Stimulated activated CD4-positive, alpha-beta T cell treated with anti-CD3 and anti-CD28 coated beads, Interleukin-1b, Interleukin-23, amount 100 ng/mL, for 48 hours (primary cell): ENCODE measurements around the gene COTL1.

Source experiments
- DNase-seq: peaks from one replicate; pipeline ENCODE4 v3.0.0-alpha.2; 2020

COTL1 gene

DNA sequence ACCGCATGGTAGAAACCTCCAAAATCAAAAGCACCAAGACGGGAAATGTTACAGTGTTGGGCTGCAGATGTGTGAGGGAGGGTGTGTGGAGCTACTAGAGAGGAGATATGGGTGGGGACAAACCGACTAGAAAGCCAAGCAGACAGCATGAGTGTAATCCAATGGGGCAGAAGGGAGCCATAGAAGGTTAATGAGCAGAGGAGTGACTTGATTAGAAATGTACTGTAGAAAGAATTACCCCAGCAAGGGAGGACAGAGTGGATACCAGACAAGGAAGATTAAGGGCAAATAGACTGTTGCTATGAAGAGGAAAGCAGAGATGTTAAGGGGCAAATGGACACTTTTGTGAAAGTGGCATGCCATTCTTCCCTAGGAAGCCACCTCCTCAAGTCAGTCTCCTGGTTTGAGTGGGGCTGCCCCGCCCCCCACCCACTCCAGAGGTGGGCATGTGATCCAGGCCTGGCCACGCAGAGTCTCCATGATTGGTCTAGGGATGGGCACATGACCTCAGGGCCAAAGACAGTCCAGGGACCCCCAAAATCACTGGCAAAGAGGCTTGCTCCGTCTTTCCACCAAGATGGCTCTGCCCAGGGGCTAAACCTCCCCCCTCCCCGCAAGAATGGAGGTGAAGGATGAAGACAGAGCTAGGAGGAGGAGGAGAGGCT, 4.3 kb downstream of the COTL1 start:
- no peak for DNase-seq

- DNase-seq = no peak
Measured at GRCh38 chr16:84612686-84613085, 5.2 kb downstream of the COTL1 start.

DNA sequence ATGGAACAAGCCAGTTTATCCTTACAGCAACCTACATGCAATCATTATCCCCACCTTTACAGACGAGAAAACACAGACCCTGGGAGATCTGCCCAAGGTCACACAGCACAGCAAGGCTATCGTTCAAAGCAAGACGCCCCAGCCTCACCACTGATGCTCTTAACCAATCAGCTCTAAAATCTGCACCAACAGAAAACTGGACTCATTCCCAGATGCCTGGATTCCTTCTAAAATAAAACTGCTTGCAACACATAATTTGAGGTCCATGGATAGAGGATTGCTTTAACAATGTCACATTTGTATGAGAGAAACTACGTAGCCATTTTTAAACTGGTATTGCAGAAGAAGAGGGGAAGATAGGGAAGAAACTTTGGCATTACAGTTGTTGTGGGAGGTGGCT, 6.8 kb downstream of the COTL1 start:
- DNase-seq = no peak

DNA sequence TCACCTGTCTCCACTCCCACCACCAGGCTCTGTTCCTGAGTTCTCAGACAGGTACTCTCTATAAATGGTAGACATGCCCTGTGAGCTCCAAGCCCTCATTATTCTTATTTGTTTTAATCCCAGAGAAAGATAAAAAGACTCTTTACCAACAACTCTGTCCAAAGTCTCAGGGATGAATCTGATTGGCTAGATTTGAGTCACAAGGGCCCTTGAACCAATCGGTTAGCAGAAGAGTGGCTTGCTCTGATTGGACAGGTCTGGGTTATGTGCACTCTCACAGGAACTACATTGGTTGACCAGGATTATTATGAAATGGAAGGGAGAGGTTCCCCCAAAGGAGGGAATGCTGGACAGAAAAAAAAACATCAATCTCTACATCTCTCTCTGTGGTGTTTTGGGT, 7.5 kb downstream of the COTL1 start:
- no peak for DNase-seq

DNA sequence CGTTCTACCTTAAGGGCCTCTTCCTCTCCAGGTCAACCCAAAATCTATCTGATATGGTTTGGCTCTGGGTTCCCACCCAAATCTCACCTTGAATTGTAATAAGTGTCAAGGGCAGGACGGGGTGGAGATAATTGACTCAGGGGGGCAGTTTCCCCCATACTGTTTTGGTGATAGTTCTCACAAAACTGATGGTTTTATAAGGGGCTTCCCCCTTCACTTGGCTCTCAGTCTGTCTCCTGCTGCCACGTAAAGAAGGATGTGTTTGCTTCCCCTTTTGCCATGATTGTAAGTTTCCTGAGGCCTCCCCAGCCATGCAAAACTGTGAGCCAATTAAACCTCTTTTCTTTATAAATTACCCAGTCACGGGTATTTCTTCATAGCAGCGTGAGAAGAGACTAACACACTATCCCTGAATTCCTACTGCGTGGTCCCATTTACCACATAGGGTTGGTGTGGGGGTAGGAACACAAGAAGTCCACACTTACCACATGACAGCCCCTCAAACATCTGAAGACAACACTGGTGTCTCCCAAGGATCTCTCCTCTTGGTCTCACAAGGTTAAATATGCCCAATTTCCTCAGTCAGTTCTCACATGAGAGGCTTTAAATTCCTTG, 8.2 kb downstream of the COTL1 start:
- no peak for DNase-seq

DNA sequence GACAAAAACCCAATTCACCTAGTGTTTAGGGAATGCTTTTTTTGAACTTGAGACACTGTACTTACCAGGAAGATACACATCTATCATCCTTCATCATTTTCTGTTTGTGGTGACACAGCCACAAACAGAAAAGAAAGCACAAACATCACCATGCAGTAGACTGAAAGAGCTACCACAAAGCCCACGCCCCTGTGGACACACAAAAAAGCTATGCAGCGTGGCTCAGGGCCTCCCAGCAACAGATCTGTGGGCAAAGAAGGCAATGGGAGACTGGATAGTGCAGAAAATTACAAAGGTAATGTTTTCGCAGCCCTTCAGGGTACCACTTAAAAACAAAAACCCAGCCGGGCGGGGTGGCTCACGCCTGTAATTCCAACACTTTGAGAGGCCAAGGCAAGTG, 9.6 kb downstream of the COTL1 start:
- no peak for DNase-seq

GRCh38 chr16:84607694-84608093, 10.2 kb downstream of the COTL1 start:
- no peak for DNase-seq

DNA sequence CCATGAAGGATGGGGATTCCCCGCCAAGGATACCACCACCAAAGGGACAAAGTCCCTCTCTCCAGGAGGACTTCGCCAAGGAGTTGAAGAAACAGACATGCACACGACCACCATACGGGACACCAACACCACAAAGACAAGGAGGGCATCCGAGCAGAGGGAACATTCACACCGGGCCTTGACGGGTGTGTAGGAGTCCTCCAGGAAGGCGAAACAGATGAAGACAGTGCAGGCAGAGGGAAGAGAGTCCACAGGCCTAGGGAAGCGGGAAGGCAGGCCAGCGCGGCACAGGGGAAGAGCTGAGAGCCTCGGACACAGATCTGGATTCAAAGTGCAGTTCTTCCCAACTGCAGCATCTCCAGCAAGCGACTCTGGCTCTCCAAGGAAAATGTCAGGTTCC, 10.8 kb downstream of the COTL1 start:
- DNase-seq = no peak

GRCh38 chr16:84606081-84606875, 11.6 kb downstream of the COTL1 start:
- DNase-seq = no peak

DNA sequence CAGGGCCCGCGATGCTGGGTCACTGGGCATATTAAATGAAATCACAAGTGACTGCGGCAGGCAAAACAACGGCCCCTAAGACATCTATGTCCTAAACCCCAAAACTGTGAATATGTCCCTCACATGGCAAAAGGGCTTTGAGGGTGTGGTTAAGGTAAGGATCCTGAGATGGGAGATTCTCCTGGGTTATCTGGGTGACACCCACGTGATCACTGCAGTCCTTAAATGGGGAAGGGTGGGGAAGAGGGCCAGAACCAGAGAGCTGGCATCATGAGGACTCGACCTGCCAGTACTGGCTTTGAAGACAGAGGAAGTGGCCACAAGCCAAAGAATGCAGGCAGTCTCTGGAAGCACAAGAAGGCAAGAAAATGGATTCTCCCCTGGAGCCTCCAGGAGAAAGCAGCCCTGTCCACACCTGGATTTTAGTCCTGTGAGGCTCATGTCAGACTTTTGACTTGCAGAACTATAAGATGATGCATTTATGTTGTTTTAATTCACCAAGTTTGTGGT, 12.5 kb downstream of the COTL1 start:
- no peak for DNase-seq

- no peak for DNase-seq
Measured at GRCh38 chr16:84604477-84605013, 13.3 kb downstream of the COTL1 start.

- DNase-seq = no peak
Measured at GRCh38 chr16:84603940-84604339, 13.9 kb downstream of the COTL1 start.

DNA sequence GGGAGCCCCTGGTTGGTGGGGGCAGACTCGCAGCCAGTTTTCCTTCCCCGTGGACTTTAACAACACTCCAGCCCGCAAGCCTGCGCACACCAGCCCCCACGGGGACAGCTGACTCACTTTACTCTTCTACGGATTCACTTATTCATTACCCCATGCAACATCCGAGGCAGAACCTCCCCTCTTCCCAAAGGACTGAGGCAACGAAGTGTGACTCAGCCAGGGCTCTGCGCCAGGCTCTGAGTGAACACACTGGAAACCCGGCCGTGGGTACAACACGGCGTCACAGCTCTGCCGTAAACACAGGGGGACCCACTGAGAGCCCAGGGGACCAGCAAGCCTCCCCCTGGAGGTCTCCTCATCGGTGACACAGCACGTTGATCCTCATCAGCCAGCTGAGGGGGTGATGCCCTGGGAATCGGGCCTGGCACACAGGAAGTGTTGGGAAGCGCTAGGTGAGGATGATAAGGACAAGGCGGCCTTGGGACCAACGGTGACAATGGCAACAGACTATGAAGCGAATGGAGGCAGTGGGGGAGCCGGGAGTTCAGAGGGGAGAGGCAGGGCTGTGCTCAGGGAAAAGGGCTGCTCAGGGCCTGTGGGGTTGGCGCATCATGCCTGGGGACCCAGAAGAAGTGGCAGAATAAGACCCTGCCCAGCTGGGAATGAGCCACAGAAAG, 14.6 kb downstream of the COTL1 start:
- peak; percentile 71 for DNase-seq

GRCh38 chr16:84600343-84601229, 17.3 kb downstream of the COTL1 start:
- DNase-seq = peak; percentile 47

DNA sequence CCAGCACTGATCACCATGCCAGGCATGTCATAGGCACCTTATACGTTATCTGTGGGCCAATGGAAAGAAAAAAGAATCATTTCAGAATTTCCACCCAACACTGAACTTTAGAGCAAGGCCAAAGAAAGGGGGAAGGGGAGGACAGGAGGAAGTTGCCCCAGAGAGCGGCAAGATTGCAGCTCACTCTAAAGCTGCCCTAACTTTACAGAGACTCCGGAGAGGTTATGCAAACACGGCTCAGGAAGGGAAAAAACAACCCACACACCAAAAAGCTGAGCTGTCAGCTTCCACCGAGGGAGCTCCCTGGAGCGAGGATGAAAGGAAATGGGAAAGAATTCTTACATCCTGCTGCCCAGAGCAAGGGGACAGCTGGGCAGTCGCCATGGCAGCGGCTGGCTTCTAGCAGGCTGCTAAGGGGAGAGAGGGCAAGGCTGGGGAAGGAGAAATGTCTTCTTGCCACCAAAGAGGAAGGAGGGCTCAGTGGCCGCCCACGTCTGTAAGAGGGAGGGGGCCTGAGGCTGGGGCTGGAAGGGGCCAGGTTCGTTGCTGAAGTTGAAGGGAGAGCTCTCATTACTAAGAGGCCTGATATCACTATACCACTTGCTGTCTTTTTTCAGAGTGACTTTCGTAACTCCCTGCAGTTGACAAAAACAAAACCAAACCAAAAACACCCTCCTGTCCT, 18.2 kb downstream of the COTL1 start:
- DNase-seq = peak; percentile 88

DNA sequence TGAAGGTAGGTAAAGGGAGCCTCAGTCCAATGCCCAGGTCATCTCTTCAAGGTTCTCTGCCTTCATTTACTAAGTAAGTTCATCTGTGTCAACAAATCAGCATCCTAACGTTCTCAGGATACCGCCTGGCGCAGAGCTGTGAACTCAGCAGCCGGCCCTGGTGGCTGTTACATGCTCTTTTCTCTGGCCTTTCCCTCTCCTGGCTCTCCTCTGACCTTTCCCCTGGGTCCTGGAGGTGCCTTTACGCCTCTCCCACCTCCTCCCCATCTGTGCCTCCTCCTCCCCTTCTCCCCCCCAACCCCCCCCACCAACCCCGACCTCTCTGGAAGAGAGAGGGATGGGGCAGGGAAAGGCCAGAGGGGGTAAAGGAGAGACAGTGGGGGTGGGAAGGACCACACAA, 19.5 kb downstream of the COTL1 start:
- no peak for DNase-seq

DNA sequence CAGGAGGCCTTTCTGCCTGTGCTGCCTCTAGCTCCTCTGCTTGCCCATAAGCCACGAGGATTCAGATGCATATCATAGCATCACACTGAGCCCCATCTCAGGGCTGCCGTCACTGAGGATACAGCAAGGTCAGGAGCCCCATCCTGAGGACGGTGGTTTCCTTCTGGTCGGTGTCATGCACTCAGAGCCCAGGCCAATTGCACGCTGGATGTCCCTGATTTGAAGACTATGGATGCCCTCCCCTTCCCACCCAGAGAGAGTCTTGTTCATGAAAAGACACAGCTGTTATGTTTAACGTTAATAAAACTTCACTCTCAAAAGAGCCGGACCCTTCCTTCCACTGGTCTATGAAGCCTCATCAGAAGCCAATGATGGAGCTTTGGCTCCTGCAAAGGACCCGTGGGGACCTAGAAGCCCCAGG, 19.9 kb downstream of the COTL1 start:
- DNase-seq = peak; percentile 49

DNA sequence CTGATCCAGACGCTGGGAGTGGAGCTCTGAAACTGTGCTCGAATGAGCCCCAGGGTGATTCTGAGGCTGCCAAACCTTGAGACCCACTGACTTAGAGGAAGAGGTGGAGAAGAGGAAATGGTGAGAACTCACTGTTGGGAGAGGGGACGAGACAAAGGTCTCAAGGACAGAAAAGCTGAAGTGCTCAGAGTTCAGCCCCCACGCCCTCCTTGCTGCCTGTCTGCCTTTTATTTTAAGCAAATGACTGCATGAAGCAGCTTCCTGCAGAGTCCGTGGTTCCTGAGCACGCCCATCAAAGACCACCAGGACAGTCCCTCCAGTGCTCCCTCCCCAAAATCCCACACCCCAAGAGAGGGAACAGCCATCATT, 20.4 kb downstream of the COTL1 start:
- DNase-seq = no peak

- no peak for DNase-seq
Measured at GRCh38 chr16:84596801-84597527, 20.9 kb downstream of the COTL1 start.

GRCh38 chr16:84596161-84596560, 21.7 kb downstream of the COTL1 start:
- no peak for DNase-seq

DNA sequence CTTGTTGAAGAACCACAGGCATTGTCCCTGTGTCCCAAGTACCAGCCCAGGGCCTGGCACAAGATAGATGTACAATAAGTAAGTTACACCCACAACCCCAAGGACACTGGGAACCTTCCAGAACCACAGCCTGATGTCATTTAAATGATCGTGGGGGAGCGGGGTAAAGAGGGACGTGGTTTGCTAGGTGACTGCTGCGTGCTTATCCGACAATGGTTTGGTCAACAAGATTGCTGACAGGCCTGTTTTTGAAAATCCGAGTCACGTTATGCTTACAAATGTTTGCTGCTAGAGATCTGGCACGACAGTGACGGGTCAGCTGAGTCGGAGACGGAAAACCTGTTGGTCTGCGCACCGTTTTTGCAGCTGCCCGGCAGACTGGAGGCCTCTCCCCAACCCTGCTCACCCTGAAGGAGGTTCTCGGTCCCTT, 22.8 kb downstream of the COTL1 start:
- no peak for DNase-seq
